ENCODE measurements around the gene DSG3.

DSG3 gene

GRCh38 chr18:31430554-31430953 lies 17.0 kb upstream of the DSG3 start:
- no peak for DNase-seq

GRCh38 chr18:31432316-31432715 lies 15.2 kb upstream of the DSG3 start:
- DNase-seq = no peak

- DNase-seq = no peak
Observed at GRCh38 chr18:31436825-31437224, 10.7 kb upstream of the DSG3 start.

GRCh38 chr18:31438402-31438801 lies 9.1 kb upstream of the DSG3 start:
- DNase-seq = no peak

- no peak for DNase-seq
Observed at GRCh38 chr18:31439807-31440325, 7.7 kb upstream of the DSG3 start.

- DNase-seq = no peak
Observed at GRCh38 chr18:31440787-31441186, 6.8 kb upstream of the DSG3 start.

- DNase-seq = no peak
Observed at GRCh38 chr18:31441493-31441892, 6.0 kb upstream of the DSG3 start.

GRCh38 chr18:31444142-31444541 lies 3.4 kb upstream of the DSG3 start:
- DNase-seq = no peak

GRCh38 chr18:31445908-31446307 lies 1.6 kb upstream of the DSG3 start:
- no peak for DNase-seq

- DNase-seq = no peak
Observed at GRCh38 chr18:31446854-31447253, 687 bp upstream of the DSG3 start.

- DNase-seq = no peak
Observed at GRCh38 chr18:31450409-31450808, 2.9 kb downstream of the DSG3 start.

GRCh38 chr18:31451625-31452024 lies 4.1 kb downstream of the DSG3 start:
- DNase-seq = no peak

- no peak for DNase-seq
Observed at GRCh38 chr18:31454066-31454708, 6.6 kb downstream of the DSG3 start.

- DNase-seq = no peak
Observed at GRCh38 chr18:31469629-31470028, 22.1 kb downstream of the DSG3 start.

GRCh38 chr18:31478688-31479087 lies 31.1 kb downstream of the DSG3 start:
- DNase-seq = no peak

- DNase-seq = no peak
Observed at GRCh38 chr18:31482051-31482450, 34.5 kb downstream of the DSG3 start.

- no peak for DNase-seq
Observed at GRCh38 chr18:31483396-31483795, 35.9 kb downstream of the DSG3 start.

GRCh38 chr18:31484461-31484860 lies 36.9 kb downstream of the DSG3 start:
- DNase-seq = no peak

GRCh38 chr18:31486165-31486564 lies 38.6 kb downstream of the DSG3 start:
- DNase-seq = no peak

- DNase-seq = no peak
Observed at GRCh38 chr18:31487246-31488015, 39.9 kb downstream of the DSG3 start.

GRCh38 chr18:31489311-31489710 lies 41.8 kb downstream of the DSG3 start:
- DNase-seq = no peak

- DNase-seq = no peak
Observed at GRCh38 chr18:31490387-31490786, 42.8 kb downstream of the DSG3 start.

- DNase-seq = no peak
Observed at GRCh38 chr18:31490833-31491232, 43.3 kb downstream of the DSG3 start.

GRCh38 chr18:31491586-31491985 lies 44.0 kb downstream of the DSG3 start:
- DNase-seq = no peak

GRCh38 chr18:31492671-31493070 lies 45.1 kb downstream of the DSG3 start:
- no peak for DNase-seq

All from NCI-H1092 treated with DMSO at 0.1 percent for 48 hours (cell line).